ENCODE data around the gene MLXIPL.

DNA sequence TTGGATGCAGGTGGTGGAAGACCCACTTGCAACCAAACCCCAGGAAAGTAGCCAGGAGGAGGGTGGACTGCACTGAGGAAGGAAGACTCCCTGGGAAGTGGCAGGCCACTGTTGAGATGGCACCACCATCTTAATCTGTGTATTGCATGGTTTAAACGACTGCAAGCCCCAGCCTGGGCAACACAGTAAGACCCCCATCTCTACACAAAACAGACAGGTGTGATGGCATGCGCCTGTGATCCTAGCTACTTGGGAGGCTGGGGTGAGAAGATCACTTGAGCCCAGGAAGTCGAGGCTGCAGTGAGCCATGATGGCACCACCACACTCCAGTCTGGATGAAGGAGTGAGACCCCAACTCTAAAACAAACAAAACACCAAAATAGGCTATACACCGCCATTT is 57.2 kb downstream of the MLXIPL start:
- TF ChIP-seq, protein P1, sequence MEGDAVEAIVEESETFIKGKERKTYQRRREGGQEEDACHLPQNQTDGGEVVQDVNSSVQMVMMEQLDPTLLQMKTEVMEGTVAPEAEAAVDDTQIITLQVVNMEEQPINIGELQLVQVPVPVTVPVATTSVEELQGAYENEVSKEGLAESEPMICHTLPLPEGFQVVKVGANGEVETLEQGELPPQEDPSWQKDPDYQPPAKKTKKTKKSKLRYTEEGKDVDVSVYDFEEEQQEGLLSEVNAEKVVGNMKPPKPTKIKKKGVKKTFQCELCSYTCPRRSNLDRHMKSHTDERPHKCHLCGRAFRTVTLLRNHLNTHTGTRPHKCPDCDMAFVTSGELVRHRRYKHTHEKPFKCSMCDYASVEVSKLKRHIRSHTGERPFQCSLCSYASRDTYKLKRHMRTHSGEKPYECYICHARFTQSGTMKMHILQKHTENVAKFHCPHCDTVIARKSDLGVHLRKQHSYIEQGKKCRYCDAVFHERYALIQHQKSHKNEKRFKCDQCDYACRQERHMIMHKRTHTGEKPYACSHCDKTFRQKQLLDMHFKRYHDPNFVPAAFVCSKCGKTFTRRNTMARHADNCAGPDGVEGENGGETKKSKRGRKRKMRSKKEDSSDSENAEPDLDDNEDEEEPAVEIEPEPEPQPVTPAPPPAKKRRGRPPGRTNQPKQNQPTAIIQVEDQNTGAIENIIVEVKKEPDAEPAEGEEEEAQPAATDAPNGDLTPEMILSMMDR (conservative IDR thresholded peaks at IDR 0.05 in 1 of 2, IDR thresholded peaks at IDR 0.05 in 1 of 2; ENCODE audit: extremely low read depth in 1 of 2, insufficient read depth in 1 of 2, low read depth in 1 of 2, low read length in 2 of 2): no peak
- no peak for TF ChIP-seq EZH2 (IDR thresholded peaks at IDR 0.05; ENCODE audit: borderline replicate concordance, low read length)

Data from mammary epithelial cell (primary cell).